Tongue (tissue), 2 donors: ENCODE data around the gene NES. TPM values are rescaled to one million over a fixed set of nuclear protein-coding genes. Genes with fewer than 3 reads are reported as not detected.
A peak's percentile ranks its signal among the peaks of the same experiment; 100 is the strongest.

Experiments
- DNase-seq: peaks from one replicate; pipeline ENCODE4 v3.0.0-alpha.2; 2015
- total RNA-seq: library from RNA; depleted of rRNA; stranded (reverse); fragments of >200 nt; gene quantifications from one replicate; pipeline ENCODE4 v1.2.3, GENCODE V29; 2014

NES gene
- total RNA-seq: 216 TPM

- DNase-seq: peak; percentile 95
These were observed at the start of gene NES for GRCh38 chr1:156676820-156677615. TSS of gene NES (minus strand) at chr1:156677407. CDS start at chr1:156677264, 143 bp downstream.

GRCh38 chr1:156726549-156727226, 49.5 kb upstream of the NES start:
- DNase-seq: peak; percentile 67

- peak; percentile 95 for DNase-seq
These were observed 48.6 kb upstream of the NES start for GRCh38 chr1:156725683-156726280.

- no peak for DNase-seq
These were observed 44.3 kb upstream of the NES start for GRCh38 chr1:156721535-156721934.

- no peak for DNase-seq
These were observed 43.9 kb upstream of the NES start for GRCh38 chr1:156721131-156721530.

- no peak for DNase-seq
These were observed 40.1 kb upstream of the NES start for GRCh38 chr1:156717351-156717750.

- no peak for DNase-seq
These were observed 37.6 kb upstream of the NES start for GRCh38 chr1:156714830-156715229.

GRCh38 chr1:156712626-156713025, 35.4 kb upstream of the NES start:
- no peak for DNase-seq

- DNase-seq: peak; percentile 85
These were observed 34.0 kb upstream of the NES start for GRCh38 chr1:156711011-156711817.

GRCh38 chr1:156709757-156710489, 32.7 kb upstream of the NES start:
- DNase-seq: peak; percentile 89

GRCh38 chr1:156709031-156709430, 31.8 kb upstream of the NES start:
- DNase-seq: peak; percentile 35

- peak; percentile 40 for DNase-seq
These were observed 31.0 kb upstream of the NES start for GRCh38 chr1:156708218-156708661.

- DNase-seq: peak; percentile 88
These were observed 30.4 kb upstream of the NES start for GRCh38 chr1:156707417-156708217.

GRCh38 chr1:156706657-156707416, 29.6 kb upstream of the NES start:
- DNase-seq: peak; percentile 83

- DNase-seq: peak; percentile 89
These were observed 28.9 kb upstream of the NES start for GRCh38 chr1:156705918-156706656.

GRCh38 chr1:156705321-156705917, 28.2 kb upstream of the NES start, which contains the start of gene CRABP2:
TSS of gene CRABP2 (minus strand) at chr1:156705583. CDS start at chr1:156705446, 137 bp downstream.
- peak; percentile 81 for DNase-seq

- peak; percentile 39 for DNase-seq
These were observed 27.7 kb upstream of the NES start for GRCh38 chr1:156704930-156705320.

GRCh38 chr1:156704166-156704711, 27.0 kb upstream of the NES start:
- DNase-seq: peak; percentile 14
